SU-DHL-6 (cell line): ENCODE data around the gene CABP4.

Experiments used
- H2AFZ ChIP-seq: fragments of 200-600 bp; sonication (generic); 2 replicates; pipeline ENCODE4 v1.6.1; 2014; ENCODE audit warnings: low read depth, mild to moderate bottlenecking, moderate library complexity, mixed read lengths, antibody characterized with exemption, low read length; ENCODE audit not compliant: severe bottlenecking
- H3F3A ChIP-seq: fragments of 200-600 bp; shearing (Covaris generic); 2 replicates; pipeline ENCODE4 v1.6.0; 2016; ENCODE audit warnings: antibody characterized with exemption, mild to moderate bottlenecking; ENCODE audit not compliant: insufficient read depth
- H3K27ac ChIP-seq: fragments of 200-600 bp; sonication (generic); 2 replicates; pipeline ENCODE4 v1.5.1; 2016; ENCODE audit warnings: low read depth, mild to moderate bottlenecking, low read length, moderate library complexity, mixed read lengths
- H3K27me3 ChIP-seq: fragments of 200-600 bp; sonication (generic), shearing (Covaris generic); 2 replicates; pipeline ENCODE4 v1.6.0; 2014; ENCODE audit warnings: mild to moderate bottlenecking, low read length
- H3K36me3 ChIP-seq: fragments of 200-600 bp; sonication (generic); 2 replicates; pipeline ENCODE4 v1.6.1; 2014; ENCODE audit warnings: mild to moderate bottlenecking, low read length, mixed read lengths
- H3K4me2 ChIP-seq: fragments of 300-600, 200-600 bp; shearing (Covaris generic), sonication (generic); 2 replicates; pipeline ENCODE4 v1.6.0; 2014; ENCODE audit warnings: low read length, low read depth, mild to moderate bottlenecking; ENCODE audit not compliant: poor library complexity, severe bottlenecking
- H3K4me3 ChIP-seq: fragments of 200-600 bp; sonication (generic); 2 replicates; pipeline ENCODE4 v1.5.1; 2014; ENCODE audit warnings: antibody characterized with exemption, low read length, mild to moderate bottlenecking, mixed read lengths; ENCODE audit not compliant: insufficient read depth, poor library complexity, severe bottlenecking
- H3K79me2 ChIP-seq: fragments of 200-600 bp; sonication (generic); 2 replicates; pipeline ENCODE4 v1.6.1; 2014; ENCODE audit warnings: mild to moderate bottlenecking, low read length, moderate library complexity; ENCODE audit not compliant: insufficient read depth
- H3K9ac ChIP-seq: fragments of 200-600 bp; sonication (generic); 2 replicates; pipeline ENCODE4 v1.7.0; 2014; ENCODE audit warnings: mild to moderate bottlenecking, low read length
- H3K9me2 ChIP-seq: fragments of 200-600 bp; sonication (generic); replicated peaks from 2 replicates; pipeline ENCODE4 v1.6.1; 2014; ENCODE audit warnings: low read length; ENCODE audit not compliant: insufficient read depth
- H3K9me3 ChIP-seq: fragments of 200-600 bp; sonication (generic); 2 replicates; pipeline ENCODE4 v1.6.1; 2014; ENCODE audit warnings: low read length, mixed read lengths; ENCODE audit not compliant: insufficient read depth
- H4K20me1 ChIP-seq: fragments of 200-600 bp; sonication (generic); 2 replicates; pipeline ENCODE4 v1.6.1; 2014; ENCODE audit warnings: low read depth, mild to moderate bottlenecking, antibody characterized with exemption, low read length, moderate library complexity, mixed read lengths
- CTCF ChIP-seq: fragments of 200-600 bp; sonication (generic); IDR thresholded peaks from one replicate; pipeline ENCODE4 v1.5.1; 2017; ENCODE audit warnings: antibody characterized with exemption, mild to moderate bottlenecking, low read length, moderate library complexity; ENCODE audit not compliant: insufficient read depth, poor library complexity, severe bottlenecking
- EZH2phosphoT487 ChIP-seq: fragments of 200-600 bp; sonication (generic), shearing (Covaris generic); conservative IDR thresholded peaks from 2 replicates; pipeline ENCODE4 v1.6.1; 2018; ENCODE audit warnings: mild to moderate bottlenecking, antibody characterized with exemption, low read length, moderate library complexity, mixed read lengths

Gene CABP4

GRCh38 chr11:67505605-67506396 is 50.6 kb downstream of the CABP4 start:
- H4K20me1 ChIP-seq, result no peaks in the 10 kb centered on the region; the same call in 1 of the 2 replicates

GRCh38 chr11:67506426-67507051 is 51.4 kb downstream of the CABP4 start:
- Histone ChIP-seq H3K79me2 (peaks cover 24% of the 10 kb centered on the region), H3K9me3 (no peaks in the 10 kb centered on the region), H3K4me3 (peak overlapping the region; percentile 71), H2AFZ (no peak overlapping the region), H3K4me2 (peak overlapping the region; percentile 76), H3F3A (peaks cover 13% of the 10 kb centered on the region), H3K36me3 (no peaks in the 10 kb centered on the region), H3K9ac (peak overlapping the region; percentile 98), H4K20me1 (no peaks in the 10 kb centered on the region; the same call in 1 of the 2 replicates), H3K27me3 (no peaks in the 10 kb centered on the region), H3K27ac (peak overlapping the region; percentile 87), H3K9me2 (no peaks in the 10 kb centered on the region)
- TF ChIP-seq CTCF (no peak), EZH2phosphoT487 (no peak)

More at GRCh38 chr11:67505605-67506396, 50.6 kb downstream of the CABP4 start:
- Histone ChIP-seq H3K4me2 (peak overlapping the region; percentile 76), H3F3A (peaks cover 13% of the 10 kb centered on the region), H3K36me3 (no peaks in the 10 kb centered on the region), H3K4me3 (peak overlapping the region; percentile 98), H3K79me2 (peaks cover 24% of the 10 kb centered on the region), H3K27ac (peak overlapping the region; percentile 87), H2AFZ (no peak overlapping the region), H3K27me3 (no peaks in the 10 kb centered on the region), H3K9me2 (no peaks in the 10 kb centered on the region), H3K9ac (peak overlapping the region; percentile 98), H3K9me3 (no peaks in the 10 kb centered on the region)
- TF ChIP-seq EZH2phosphoT487 (no peak), CTCF (peak; percentile 88)

- Histone ChIP-seq H3K27ac (peak overlapping the region; percentile 87), H3K9me2 (no peaks in the 10 kb centered on the region), H2AFZ (no peak overlapping the region), H3K79me2 (peaks cover 24% of the 10 kb centered on the region), H3K27me3 (no peaks in the 10 kb centered on the region), H3K4me2 (peak overlapping the region; percentile 76), H3K9me3 (no peaks in the 10 kb centered on the region), H3K9ac (peak overlapping the region; percentile 98), H3K36me3 (no peaks in the 10 kb centered on the region), H3K4me3 (peak overlapping the region; percentile 71), H4K20me1 (no peaks in the 10 kb centered on the region; the same call in 1 of the 2 replicates), H3F3A (peaks cover 13% of the 10 kb centered on the region)
- TF ChIP-seq CTCF (no peak), EZH2phosphoT487 (no peak)
Observed at GRCh38 chr11:67507242-67507863, 52.2 kb downstream of the CABP4 start.
